HAP-1 (cell line): ENCODE data around the gene SDK1.
"Not testable (repeated sequence)": the region's sequence is repeated elsewhere in the genome, so short reads cannot be mapped to it uniquely, and the experiment has no call there.

Source experiments
- DNase-seq, 2 experiments: peaks; one replicate each; pipeline ENCODE4 v3.0.0-alpha.2; 2016 to 2020; ENCODE audit warnings: low spot score in 2 of 2
- H3K27me3 ChIP-seq: fragments of 250-450 bp; sonication (Bioruptor Pico); 2 replicates; pipeline ENCODE4 v1.5.1; 2020; ENCODE audit warnings: low read depth, mild to moderate bottlenecking, moderate library complexity
- H3K36me3 ChIP-seq: fragments of 250-450 bp; sonication (Bioruptor Pico); replicated peaks from 2 replicates; pipeline ENCODE4 v1.5.1; 2020; ENCODE audit warnings: mild to moderate bottlenecking
- H3K4me1 ChIP-seq: fragments of 250-450 bp; sonication (Bioruptor Pico); 2 replicates; pipeline ENCODE4 v1.5.1; 2020; ENCODE audit warnings: mild to moderate bottlenecking
- H3K4me3 ChIP-seq: fragments of 250-450 bp; sonication (Bioruptor Pico); 2 replicates; pipeline ENCODE4 v1.5.1; 2020; ENCODE audit warnings: mild to moderate bottlenecking, moderate library complexity
- H3K9me3 ChIP-seq: fragments of 250-450 bp; sonication (Bioruptor Pico); 2 replicates; pipeline ENCODE4 v1.5.1; 2020; ENCODE audit warnings: mild to moderate bottlenecking, moderate library complexity
- in situ Hi-C: fragments of 300-500 bp; cut with MboI; formaldehyde crosslinking; loops from 3 replicates; pipeline ENCODE4 v1.14.3; 2020; ENCODE audit warnings: low sequenced_read_pairs, inconsistent platforms, mixed read lengths

SDK1 gene

GRCh38 chr7:3915337-3915878, 614.4 kb downstream of the SDK1 start:
- Histone ChIP-seq H3K4me1 (no peaks in the 10 kb centered on the region), H3K27me3 (no peaks in the 10 kb centered on the region), H3K4me3 (no peak overlapping the region), H3K36me3 (no peaks in the 10 kb centered on the region), H3K9me3 (no peaks in the 10 kb centered on the region)
- no peak for DNase-seq
- in situ Hi-C loops: no loop called here

- in situ Hi-C loops: no loop called here
- DNase-seq: no peak
- Histone ChIP-seq H3K9me3 (no peaks in the 10 kb centered on the region), H3K27me3 (no peaks in the 10 kb centered on the region), H3K4me1 (no peaks in the 10 kb centered on the region), H3K36me3 (no peaks in the 10 kb centered on the region), H3K4me3 (no peak overlapping the region)
Measured at GRCh38 chr7:3916146-3916545, 615.1 kb downstream of the SDK1 start.

GRCh38 chr7:3917436-3917835, 616.4 kb downstream of the SDK1 start:
- H3K9me3 ChIP-seq: no peaks in the 10 kb centered on the region
- no peak overlapping the region for H3K4me3 ChIP-seq
- no peak for DNase-seq
- in situ Hi-C loops: no loop called here
- no peaks in the 10 kb centered on the region for H3K36me3 ChIP-seq
- H3K27me3 ChIP-seq: no peaks in the 10 kb centered on the region
- H3K4me1 ChIP-seq: no peaks in the 10 kb centered on the region

- Histone ChIP-seq H3K9me3 (no peaks in the 10 kb centered on the region), H3K36me3 (no peaks in the 10 kb centered on the region), H3K4me3 (no peak overlapping the region), H3K4me1 (no peaks in the 10 kb centered on the region), H3K27me3 (no peaks in the 10 kb centered on the region)
- in situ Hi-C loops: no loop called here
- no peak for DNase-seq
Measured at GRCh38 chr7:3918576-3918975, 617.5 kb downstream of the SDK1 start.

- Histone ChIP-seq H3K36me3 (no peaks in the 10 kb centered on the region), H3K4me3 (no peak overlapping the region), H3K9me3 (no peaks in the 10 kb centered on the region), H3K4me1 (no peaks in the 10 kb centered on the region), H3K27me3 (no peaks in the 10 kb centered on the region)
- DNase-seq: no peak
- in situ Hi-C loops: no loop called here
Measured at GRCh38 chr7:3922175-3922635, 621.2 kb downstream of the SDK1 start.

GRCh38 chr7:3923307-3923918, 622.4 kb downstream of the SDK1 start:
- in situ Hi-C loops: no loop called here

GRCh38 chr7:3924277-3924676, 623.2 kb downstream of the SDK1 start:
- H3K4me3 ChIP-seq: no peak overlapping the region
- DNase-seq: no peak
- H3K9me3 ChIP-seq: no peaks in the 10 kb centered on the region
- H3K36me3 ChIP-seq: no peaks in the 10 kb centered on the region
- in situ Hi-C loops: no loop called here
- no peaks in the 10 kb centered on the region for H3K27me3 ChIP-seq
- H3K4me1 ChIP-seq: no peaks in the 10 kb centered on the region

More at GRCh38 chr7:3923307-3923918, 622.4 kb downstream of the SDK1 start:
- H3K4me3 ChIP-seq: no peak overlapping the region
- no peaks in the 10 kb centered on the region for H3K4me1 ChIP-seq
- DNase-seq: no peak
- no peaks in the 10 kb centered on the region for H3K36me3 ChIP-seq
- no peaks in the 10 kb centered on the region for H3K9me3 ChIP-seq
- H3K27me3 ChIP-seq: no peaks in the 10 kb centered on the region

- in situ Hi-C loops: no loop called here
- no peak overlapping the region for H3K4me3 ChIP-seq
Measured at GRCh38 chr7:3927446-3928110, 626.5 kb downstream of the SDK1 start.

GRCh38 chr7:3928727-3929515, 627.9 kb downstream of the SDK1 start:
- Histone ChIP-seq H3K36me3 (no peaks in the 10 kb centered on the region), H3K27me3 (no peaks in the 10 kb centered on the region), H3K9me3 (no peaks in the 10 kb centered on the region), H3K4me3 (no peak overlapping the region), H3K4me1 (no peaks in the 10 kb centered on the region)
- no peak for DNase-seq
- in situ Hi-C loops: no loop called here

More at GRCh38 chr7:3927446-3928110, 626.5 kb downstream of the SDK1 start:
- H3K9me3 ChIP-seq: no peaks in the 10 kb centered on the region
- no peaks in the 10 kb centered on the region for H3K36me3 ChIP-seq
- H3K27me3 ChIP-seq: no peaks in the 10 kb centered on the region
- H3K4me1 ChIP-seq: no peaks in the 10 kb centered on the region
- DNase-seq: no peak

- Histone ChIP-seq H3K27me3 (no peaks in the 10 kb centered on the region), H3K4me3 (no peak overlapping the region), H3K9me3 (no peaks in the 10 kb centered on the region), H3K4me1 (no peaks in the 10 kb centered on the region), H3K36me3 (no peaks in the 10 kb centered on the region)
- in situ Hi-C loops: no loop called here
- no peak for DNase-seq
Measured at GRCh38 chr7:3931843-3932242, 630.8 kb downstream of the SDK1 start.

GRCh38 chr7:3937146-3937545, 636.1 kb downstream of the SDK1 start:
- no peak for DNase-seq
- Histone ChIP-seq H3K36me3 (no peaks in the 10 kb centered on the region), H3K9me3 (no peaks in the 10 kb centered on the region), H3K4me3 (no peak overlapping the region), H3K27me3 (no peaks in the 10 kb centered on the region), H3K4me1 (no peaks in the 10 kb centered on the region)
- in situ Hi-C loops: no loop called here

GRCh38 chr7:3937605-3938004, 636.6 kb downstream of the SDK1 start:
- H3K9me3 ChIP-seq: no peaks in the 10 kb centered on the region
- H3K4me1 ChIP-seq: no peaks in the 10 kb centered on the region
- in situ Hi-C loops: no loop called here
- DNase-seq: no peak
- no peak overlapping the region for H3K4me3 ChIP-seq
- H3K27me3 ChIP-seq: no peaks in the 10 kb centered on the region
- no peaks in the 10 kb centered on the region for H3K36me3 ChIP-seq

- H3K9me3 ChIP-seq, H3K4me1 ChIP-seq, H3K4me3 ChIP-seq, DNase-seq, in situ Hi-C loops, H3K36me3 ChIP-seq, H3K27me3 ChIP-seq: not testable (repeated sequence)
Measured at GRCh38 chr7:3941706-3942105, 640.7 kb downstream of the SDK1 start.

GRCh38 chr7:3942276-3942675, 641.2 kb downstream of the SDK1 start:
- DNase-seq: no peak
- no peaks in the 10 kb centered on the region for H3K9me3 ChIP-seq
- H3K4me1 ChIP-seq: no peaks in the 10 kb centered on the region

More at GRCh38 chr7:3942276-3942675, 641.2 kb downstream of the SDK1 start:
- Histone ChIP-seq H3K4me3 (no peak overlapping the region), H3K27me3 (no peaks in the 10 kb centered on the region), H3K36me3 (no peaks in the 10 kb centered on the region)
- in situ Hi-C loops: no loop called here
